Measurements from ENCODE around the gene SP110. TPM values are rescaled to one million over a fixed set of nuclear protein-coding genes. Genes with fewer than 3 reads are reported as not detected.

SP110 gene
- total RNA-seq (10 to 100 TPM; 25.0 to 31.4 TPM), polyA plus RNA-seq (10 to 100 TPM; 16.2 to 31.1 TPM)
- long read RNA-seq, donor 1, partial matches to known transcripts, result 0 of 1 reads
- long read RNA-seq, donor 1, other reads (novel, unspliced or antisense), result 0 of 1 reads
- long read RNA-seq, donor 2, partial matches to known transcripts, result 0 of 1 reads
- long read RNA-seq, donor 2, other reads (novel, unspliced or antisense), result 0 of 1 reads
- long read RNA-seq, donor 3, partial matches to known transcripts, result 0 of 1 reads
- long read RNA-seq, donor 3, other reads (novel, unspliced or antisense), result 0 of 1 reads
- long read RNA-seq, donor 4, partial matches to known transcripts, result 0 of 2 reads
- long read RNA-seq, donor 4, other reads (novel, unspliced or antisense), result 0 of 2 reads
- long read RNA-seq, donor 5, partial matches to known transcripts, result 0 of 3 reads
- long read RNA-seq, donor 5, other reads (novel, unspliced or antisense), result 0 of 3 reads

- peak; percentile 89 to 94 (median 92) for DNase-seq
- peaks cover 9 to 11% (median 10%) of the 10 kb centered on the region in 4 donors for H3K36me3 ChIP-seq (ENCODE audit: control insufficient read depth in 4 of 4, insufficient read depth in 4 of 4, low read length in 4 of 4)
- whole genome bisulfite sequencing, 2 donors, result 0 to 1% methylated on average over 19 of the region's 19 CpGs
- H3K4me3 ChIP-seq, result peak within 1 kb of the TSS; percentile 74
- H3K9me3 ChIP-seq (ENCODE audit: control insufficient read depth in 4 of 4, insufficient read depth in 3 of 4, low read length in 3 of 4), result no peaks in the 10 kb centered on the region
- H3K9ac ChIP-seq (ENCODE audit: insufficient read depth in 1 of 2, low read length in 2 of 2), result peak within 1 kb of the TSS; percentile 93 to 95
- peak within 1 kb of the TSS; percentile 62 to 96 for H3K27ac ChIP-seq (ENCODE audit: low read depth in 1 of 2, low read length in 1 of 2)
- peaks cover 0 to 17% (median 0%) of the 10 kb centered on the region in 5 donors for H3K4me1 ChIP-seq (ENCODE audit: control insufficient read depth in 5 of 5, insufficient read depth in 5 of 5, low read length in 5 of 5)
- H3K27me3 ChIP-seq (ENCODE audit: control insufficient read depth in 3 of 3, insufficient read depth in 3 of 3, low read length in 2 of 3), result no peaks in the 10 kb centered on the region
- ATAC-seq (ENCODE audit: insufficient read depth, low FRiP score), result peak; percentile 94
- TF ChIP-seq CTCF (IDR thresholded peaks at IDR 0.05; ENCODE audit: control extremely low read depth, extremely low read depth), result no peak
Observed at GRCh38 chr2:230219419-230220331, at the start of gene SP110. SP110 (minus strand) TSS chr2:230219984; CDS start chr2:230216927, 3,057 bp downstream.

- Histone ChIP-seq H3K27me3 (ENCODE audit: control insufficient read depth in 3 of 3, insufficient read depth in 3 of 3, low read length in 2 of 3) (no peaks in the 10 kb centered on the region), H3K36me3 (ENCODE audit: control insufficient read depth in 4 of 4, insufficient read depth in 4 of 4, low read length in 4 of 4) (no peaks in the 10 kb centered on the region), H3K4me3 (no peak overlapping the region), H3K9ac (ENCODE audit: insufficient read depth in 1 of 2, low read length in 2 of 2) (no peak overlapping the region), H3K4me1 (ENCODE audit: control insufficient read depth in 5 of 5, insufficient read depth in 5 of 5, low read length in 5 of 5) (no peaks in the 10 kb centered on the region), H3K27ac (ENCODE audit: low read depth in 1 of 2, low read length in 1 of 2) (no peak overlapping the region), H3K9me3 (ENCODE audit: control insufficient read depth in 4 of 4, insufficient read depth in 3 of 4, low read length in 3 of 4) (no peaks in the 10 kb centered on the region)
- WGBS, 2 donors, result 67 to 85% methylated on average over 3 of the region's 3 CpGs
- TF ChIP-seq CTCF (IDR thresholded peaks at IDR 0.05; ENCODE audit: control extremely low read depth, extremely low read depth), result no peak
- ATAC-seq (ENCODE audit: insufficient read depth, low FRiP score), result no peak
- DNase-seq, result no peak
Observed at GRCh38 chr2:230268606-230269243, 48.9 kb upstream of the SP110 start.

GRCh38 chr2:230267556-230267955, 47.8 kb upstream of the SP110 start:
- Histone ChIP-seq H3K36me3 (ENCODE audit: control insufficient read depth in 4 of 4, insufficient read depth in 4 of 4, low read length in 4 of 4) (no peaks in the 10 kb centered on the region), H3K9ac (ENCODE audit: insufficient read depth in 1 of 2, low read length in 2 of 2) (no peak overlapping the region), H3K27ac (ENCODE audit: low read depth in 1 of 2, low read length in 1 of 2) (no peak overlapping the region), H3K27me3 (ENCODE audit: control insufficient read depth in 3 of 3, insufficient read depth in 3 of 3, low read length in 2 of 3) (no peaks in the 10 kb centered on the region), H3K4me3 (no peak overlapping the region), H3K9me3 (ENCODE audit: control insufficient read depth in 4 of 4, insufficient read depth in 3 of 4, low read length in 3 of 4) (no peaks in the 10 kb centered on the region), H3K4me1 (ENCODE audit: control insufficient read depth in 5 of 5, insufficient read depth in 5 of 5, low read length in 5 of 5) (no peaks in the 10 kb centered on the region)
- 80 to 91% methylated on average over 3 of the region's 3 CpGs for WGBS, 2 donors
- no peak for ATAC-seq (ENCODE audit: insufficient read depth, low FRiP score)
- no peak for DNase-seq
- TF ChIP-seq CTCF (IDR thresholded peaks at IDR 0.05; ENCODE audit: control extremely low read depth, extremely low read depth), result no peak
